Measurements from ENCODE around the gene ZNF682.
A peak's percentile ranks its signal among the peaks of the same experiment; 100 is the strongest.
"Not testable (repeated sequence)": the region's sequence is repeated elsewhere in the genome, so short reads cannot be mapped to it uniquely, and the experiment has no call there.

The ZNF682 gene

GRCh38 chr19:20039203-20039723 lies at the start of gene ZNF682:
ZNF682 (minus strand) TSS chr19:20039505; CDS start chr19:20039345, 160 bp downstream.
- DNase-seq = peak; percentile 96

- not testable (repeated sequence) for DNase-seq
Observed at GRCh38 chr19:20082876-20083275, 43.6 kb upstream of the ZNF682 start.

GRCh38 chr19:20082232-20082833 lies 43.0 kb upstream of the ZNF682 start:
- DNase-seq = not testable (repeated sequence)

- no peak for DNase-seq
Observed at GRCh38 chr19:20080656-20081055, 41.4 kb upstream of the ZNF682 start.

GRCh38 chr19:20079476-20079875 lies 40.2 kb upstream of the ZNF682 start:
- no peak for DNase-seq

GRCh38 chr19:20078581-20079031 lies 39.3 kb upstream of the ZNF682 start:
- peak; percentile 16 for DNase-seq

- peak; percentile 91 for DNase-seq
Observed at GRCh38 chr19:20077791-20078463, 38.6 kb upstream of the ZNF682 start, which contains the start of gene ZNF90. ZNF90 (plus strand) TSS chr19:20078000; CDS start chr19:20078133, 133 bp downstream.

- no peak for DNase-seq
Observed at GRCh38 chr19:20072936-20073335, 33.6 kb upstream of the ZNF682 start.

GRCh38 chr19:20070691-20071090 lies 31.4 kb upstream of the ZNF682 start:
- no peak for DNase-seq

- DNase-seq = not testable (repeated sequence)
Observed at GRCh38 chr19:20068559-20068958, 29.3 kb upstream of the ZNF682 start.

GRCh38 chr19:20067943-20068342 lies 28.6 kb upstream of the ZNF682 start:
- DNase-seq = no peak

- no peak for DNase-seq
Observed at GRCh38 chr19:20066861-20067260, 27.6 kb upstream of the ZNF682 start.

GRCh38 chr19:20060282-20060681 lies 21.0 kb upstream of the ZNF682 start:
- no peak for DNase-seq

GRCh38 chr19:20058738-20059137 lies 19.4 kb upstream of the ZNF682 start:
- not testable (repeated sequence) for DNase-seq

GRCh38 chr19:20051841-20052768 lies 12.8 kb upstream of the ZNF682 start:
- DNase-seq = peak; percentile 80

GRCh38 chr19:20045742-20046141 lies 6.4 kb upstream of the ZNF682 start:
- DNase-seq = not testable (repeated sequence)

- DNase-seq = no peak
Observed at GRCh38 chr19:20044663-20045062, 5.4 kb upstream of the ZNF682 start.

GRCh38 chr19:20038358-20039202 lies 725 bp downstream of the ZNF682 start:
- DNase-seq = peak; percentile 16

- no peak for DNase-seq
Observed at GRCh38 chr19:20035935-20036334, 3.4 kb downstream of the ZNF682 start.

GRCh38 chr19:20028611-20029010 lies 10.7 kb downstream of the ZNF682 start:
- no peak for DNase-seq

- no peak for DNase-seq
Observed at GRCh38 chr19:20005741-20006140, 33.6 kb downstream of the ZNF682 start.

Measured in CD4-positive, alpha-beta T cell treated with Interleukin-6 for 4 hours (primary cell).